Left kidney (tissue), 2 donors: ENCODE results near the gene PRKD1. TPM values are rescaled to one million over a fixed set of nuclear protein-coding genes. Genes with fewer than 3 reads are reported as not detected.

Experiments
- DNase-seq: peaks from one replicate; pipeline ENCODE4 v3.0.0-alpha.2; 2013
- polyA plus RNA-seq: library from polyadenylated mRNA; unstranded; fragments of 120-200 nt; gene quantifications from one replicate; pipeline ENCODE4 v1.2.1, GENCODE V29; 2013; ENCODE audit not compliant: insufficient read length

PRKD1 gene
- polyA plus RNA-seq, 1 donor = 34.7 TPM

DNA sequence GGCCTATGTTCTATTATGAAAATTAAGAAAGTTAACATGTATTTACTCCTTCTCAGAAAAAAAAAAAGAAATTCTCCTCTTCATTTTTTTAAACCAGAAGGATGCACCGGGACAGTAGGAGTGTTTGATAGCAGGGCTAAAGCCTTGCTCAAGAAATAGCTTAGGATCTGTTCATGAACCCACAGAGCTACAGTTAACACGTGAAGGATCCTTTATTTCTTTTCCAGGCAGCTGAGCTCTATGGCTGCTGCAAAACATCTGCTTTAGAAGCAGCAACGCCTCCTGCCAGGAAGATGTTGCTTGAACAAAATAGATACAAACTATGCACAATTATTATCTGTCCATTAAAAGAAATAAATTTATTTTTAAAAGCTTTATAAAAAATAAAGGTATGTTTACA lies 254.8 kb downstream of the PRKD1 start:
- DNase-seq = no peak

DNA sequence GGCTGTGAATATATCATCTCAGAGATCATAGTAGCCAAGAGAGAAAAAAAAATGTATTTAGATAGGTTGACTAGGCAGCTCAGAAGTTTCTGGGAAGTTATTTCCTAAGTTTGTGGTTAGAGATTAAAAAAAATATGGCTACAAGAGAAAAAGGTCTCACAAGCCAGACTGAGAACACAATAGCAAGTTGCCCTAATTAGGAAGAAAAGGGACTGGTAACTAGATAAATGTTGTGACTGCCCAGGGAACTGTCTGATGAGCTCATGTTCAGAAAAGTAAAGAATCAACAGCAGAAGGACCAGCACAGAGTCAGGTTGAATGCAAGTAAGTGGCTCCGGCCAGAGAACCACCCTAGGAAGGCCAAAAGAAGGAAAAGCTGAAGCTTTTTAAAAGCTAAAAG lies 256.6 kb downstream of the PRKD1 start:
- no peak for DNase-seq

DNA sequence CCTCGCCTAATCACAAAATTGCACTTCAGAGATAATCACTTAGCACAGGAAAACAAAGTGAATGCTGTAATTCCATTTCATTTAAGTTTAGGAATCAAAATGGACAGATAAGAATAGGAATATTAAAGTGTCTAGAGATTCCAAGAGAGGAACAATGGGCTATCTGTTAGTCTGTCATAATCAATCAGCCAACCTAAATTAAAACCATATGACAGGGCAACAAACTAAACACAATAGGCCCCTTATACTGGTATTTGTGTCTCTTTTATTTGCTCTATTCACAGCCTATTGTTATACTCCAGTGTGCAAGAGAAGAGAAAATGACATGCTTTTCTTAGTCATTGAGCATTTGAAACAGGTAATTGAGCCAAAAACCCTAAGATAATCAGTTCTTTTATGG lies 259.4 kb downstream of the PRKD1 start:
- DNase-seq = no peak

DNA sequence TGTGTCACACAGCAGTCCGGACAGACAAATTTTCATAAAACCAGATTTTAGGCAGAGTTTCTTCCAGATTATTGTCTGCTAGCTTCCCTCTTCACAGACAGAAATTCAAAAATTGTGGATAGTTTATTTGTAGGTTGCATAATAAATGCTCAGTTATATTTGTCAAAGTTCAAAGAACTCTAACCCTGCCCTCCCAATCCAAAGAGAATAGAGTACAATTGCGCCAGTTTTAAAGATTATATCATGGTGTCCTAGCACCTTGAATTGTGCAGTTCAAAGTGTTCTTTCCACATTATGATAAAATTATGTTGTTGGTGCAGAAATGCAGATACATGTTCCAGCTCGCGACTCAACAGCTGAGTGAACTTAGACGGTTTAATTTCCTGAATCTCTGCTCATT lies 263.1 kb downstream of the PRKD1 start:
- DNase-seq = no peak

DNA sequence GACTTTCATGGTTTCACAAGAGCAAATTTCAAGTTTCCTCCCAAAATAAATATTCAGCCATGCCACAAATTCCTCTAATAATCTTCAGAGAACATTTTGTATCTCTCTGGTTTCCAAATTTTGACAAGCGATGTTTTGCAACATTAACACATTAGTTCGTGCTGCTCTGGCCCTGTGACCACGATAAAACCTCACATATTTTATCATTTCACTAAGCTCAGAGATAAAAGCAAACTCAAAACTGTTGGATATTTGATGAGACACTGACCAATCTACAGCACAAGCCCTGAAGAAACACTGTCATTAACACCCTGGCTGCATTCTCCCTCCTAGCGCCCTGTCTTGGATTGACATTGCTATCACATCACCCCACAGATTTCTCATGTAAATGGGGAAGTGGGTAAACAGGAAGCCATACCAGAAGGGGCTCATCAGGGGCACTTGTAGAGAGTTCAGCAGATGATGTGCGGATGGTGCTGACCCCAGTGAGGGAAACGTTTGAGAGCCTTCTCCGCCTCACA lies 264.3 kb downstream of the PRKD1 start:
- no peak for DNase-seq

DNA sequence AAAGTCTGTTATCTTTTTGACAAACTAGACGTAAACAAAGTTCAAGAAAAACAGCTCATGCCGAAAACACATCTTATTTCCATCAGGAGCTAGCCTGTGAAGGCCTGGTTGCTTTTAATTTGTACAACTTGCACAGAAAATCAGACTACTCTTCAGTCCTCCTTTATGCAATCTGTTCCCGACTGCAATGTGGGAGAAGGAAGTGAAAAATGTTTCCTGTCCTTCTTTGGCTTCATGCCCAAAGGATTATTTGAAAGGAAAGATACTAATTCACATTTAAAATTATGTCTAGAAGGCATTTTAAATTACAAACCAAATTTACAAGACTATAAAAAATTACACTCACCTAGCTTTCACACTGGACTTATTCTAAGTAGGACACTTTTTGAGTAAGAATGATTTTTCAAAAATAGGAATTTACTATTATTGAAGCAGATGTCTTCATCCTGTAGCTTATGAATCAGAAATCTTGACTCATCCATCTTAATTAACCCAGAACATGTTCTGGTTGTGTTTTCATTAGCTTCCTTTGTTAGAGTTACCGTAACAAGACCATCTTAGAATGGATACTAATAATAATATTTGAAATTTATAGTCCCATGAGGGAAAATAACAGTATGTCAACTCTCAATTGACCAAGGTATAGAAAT lies 272.6 kb downstream of the PRKD1 start:
- no peak for DNase-seq

DNA sequence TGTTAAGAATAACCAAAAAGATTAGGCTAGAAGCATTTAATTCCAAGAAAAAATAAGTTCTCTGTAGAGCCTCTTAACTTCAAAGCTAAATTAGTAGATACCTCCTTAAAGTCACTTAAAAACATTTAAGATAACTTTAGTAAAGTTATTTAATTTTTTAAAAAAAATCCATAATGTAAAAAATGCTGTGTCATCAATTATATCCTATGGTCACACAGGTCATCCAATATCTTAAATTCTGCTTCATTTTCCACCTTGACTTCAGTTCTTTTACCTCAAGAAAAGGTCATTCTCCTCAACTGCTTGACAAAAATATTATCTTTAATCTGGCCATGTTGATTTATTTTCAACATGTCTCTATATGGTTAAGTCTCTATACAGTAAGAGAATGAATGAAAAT lies 274.3 kb downstream of the PRKD1 start:
- DNase-seq = no peak

DNA sequence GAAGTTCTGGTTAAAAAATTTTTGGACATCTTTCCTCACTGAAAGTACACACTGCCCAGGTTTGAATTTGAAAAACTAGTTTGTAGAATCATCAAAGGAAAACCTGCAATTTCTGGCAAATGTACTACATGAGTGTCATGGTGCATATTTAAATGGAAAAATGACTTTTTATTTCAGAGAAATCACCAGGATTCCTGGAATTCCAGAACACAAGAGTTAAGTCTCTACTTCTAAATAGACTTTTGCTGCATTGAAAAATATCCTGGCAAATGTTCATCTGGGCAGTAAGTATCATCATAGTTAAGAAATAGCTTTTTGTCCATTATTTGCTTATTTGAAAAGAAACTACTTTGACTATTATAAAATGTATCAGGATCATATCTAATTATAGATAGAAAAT lies 275.1 kb downstream of the PRKD1 start:
- no peak for DNase-seq

DNA sequence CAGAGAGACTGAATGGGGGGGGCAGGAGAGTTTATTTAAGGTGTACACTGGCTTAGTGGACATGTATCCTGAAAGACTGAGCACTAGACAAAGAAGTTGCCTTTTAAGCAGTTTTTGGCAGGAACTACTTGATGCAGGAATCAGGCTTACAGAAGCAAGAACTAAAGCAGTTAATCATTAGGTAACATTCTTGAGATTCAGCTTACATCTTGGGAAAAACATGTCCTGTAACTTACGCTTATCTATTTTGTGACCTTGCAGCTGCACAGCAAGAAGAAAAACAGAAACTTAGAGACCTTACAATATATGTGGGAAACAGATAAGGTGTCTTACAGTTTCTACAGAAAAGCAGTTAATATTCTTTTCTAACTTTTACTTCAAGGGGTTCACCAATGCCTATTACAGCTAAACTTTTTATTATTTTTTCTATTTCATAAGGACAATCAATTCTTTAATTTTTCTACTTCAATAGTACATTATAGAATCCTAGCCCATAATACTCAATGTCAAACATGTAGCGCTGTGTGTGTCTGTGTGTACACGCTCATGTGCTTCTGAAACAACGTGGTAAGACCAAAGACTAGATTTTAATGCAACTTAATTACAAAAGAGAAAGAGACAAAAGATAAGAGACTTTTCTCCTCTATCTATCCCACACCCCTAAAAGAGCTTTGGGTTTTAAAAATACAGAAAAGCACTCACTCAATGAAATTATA lies 276.9 kb downstream of the PRKD1 start:
- no peak for DNase-seq

DNA sequence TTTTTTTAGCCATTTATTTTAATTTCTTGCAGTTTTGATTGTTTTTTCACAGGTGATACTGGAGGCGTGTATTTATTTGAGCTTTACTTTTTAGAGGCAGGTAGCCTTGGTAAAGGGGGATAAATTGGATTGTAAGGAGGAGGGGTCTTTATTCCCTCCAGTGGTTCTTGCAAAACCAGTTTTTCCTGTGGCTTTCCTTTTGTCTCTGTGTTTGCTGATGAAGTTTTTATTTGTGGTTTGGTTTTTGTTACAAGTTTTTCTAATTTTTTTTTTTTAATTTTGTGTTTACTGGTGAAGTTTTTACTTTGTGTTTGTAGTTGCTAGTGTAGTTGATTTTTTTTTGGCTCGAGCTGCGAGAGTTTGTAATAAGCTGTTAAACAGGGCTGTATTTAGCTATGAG lies 278.5 kb downstream of the PRKD1 start:
- no peak for DNase-seq

DNA sequence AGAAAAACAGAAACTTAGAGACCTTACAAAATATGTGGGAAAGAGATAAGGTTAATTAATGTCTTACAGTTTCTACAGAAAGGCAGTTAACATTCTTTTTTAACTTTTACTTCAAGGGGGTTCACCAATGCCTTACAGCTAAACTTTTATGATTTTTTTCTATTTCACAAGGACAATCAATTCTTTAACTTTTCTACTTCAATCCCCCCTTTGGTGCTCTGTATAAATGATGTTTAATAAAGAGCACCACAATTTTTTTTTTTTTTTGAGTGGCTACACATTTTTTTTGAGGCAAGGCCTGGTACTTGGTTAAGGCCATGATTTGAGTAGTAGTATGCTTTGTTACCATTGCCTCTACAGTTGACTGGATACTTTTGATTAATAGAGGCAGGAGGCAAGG lies 279.6 kb downstream of the PRKD1 start:
- DNase-seq = no peak

DNA sequence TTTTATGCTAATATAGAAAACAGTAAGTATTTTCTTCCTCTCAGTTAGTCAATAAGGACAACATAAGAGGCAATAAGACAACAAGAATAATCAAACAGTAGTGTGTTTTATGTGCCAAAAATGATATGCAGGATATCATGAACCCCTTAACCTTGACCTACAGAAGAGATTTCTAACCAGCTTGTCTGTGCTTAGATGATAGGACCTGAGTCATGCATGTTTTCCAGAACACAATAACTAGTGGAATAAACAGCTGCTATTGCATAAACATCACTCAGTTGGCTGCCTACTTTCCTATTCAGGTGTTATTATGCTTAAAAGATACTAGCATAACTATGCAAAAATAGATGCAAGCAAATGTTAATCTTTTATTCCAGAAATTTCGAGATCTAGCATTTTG lies 282.5 kb downstream of the PRKD1 start:
- no peak for DNase-seq

DNA sequence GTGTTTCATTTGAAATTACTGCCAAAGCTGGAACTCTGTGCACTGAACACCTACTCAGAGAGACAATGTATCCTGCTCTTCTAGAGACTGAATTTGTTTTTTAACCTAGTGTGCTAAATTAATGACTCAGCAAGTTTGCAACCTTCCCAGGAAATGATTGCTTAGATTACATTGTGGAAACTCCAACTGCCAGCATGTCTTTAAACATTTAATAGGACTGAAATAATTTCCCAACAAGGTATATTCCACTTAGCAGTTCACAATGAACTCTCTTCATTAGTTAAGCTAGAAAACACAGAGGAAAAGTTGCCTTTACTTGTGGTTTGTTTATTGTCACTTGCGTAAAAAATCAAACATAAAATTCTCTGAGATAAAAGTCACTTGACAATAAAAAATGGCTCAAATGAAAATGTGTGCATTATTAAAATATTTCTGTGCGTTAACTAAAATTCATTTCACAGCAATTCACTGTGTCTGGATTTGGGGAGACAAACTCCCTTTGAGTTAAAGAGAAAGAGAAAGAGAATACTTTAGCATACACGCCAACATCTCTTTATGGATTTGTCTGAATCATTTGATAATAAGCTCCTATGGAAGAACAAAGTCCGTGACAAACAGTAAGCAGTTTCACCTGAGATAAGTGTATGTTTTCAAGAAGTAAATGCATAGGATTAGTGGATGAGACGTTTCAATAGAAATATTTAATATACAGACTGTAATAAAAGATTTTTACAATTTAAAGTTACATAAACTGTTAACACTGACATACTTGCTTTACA lies 284.0 kb downstream of the PRKD1 start:
- DNase-seq = no peak

DNA sequence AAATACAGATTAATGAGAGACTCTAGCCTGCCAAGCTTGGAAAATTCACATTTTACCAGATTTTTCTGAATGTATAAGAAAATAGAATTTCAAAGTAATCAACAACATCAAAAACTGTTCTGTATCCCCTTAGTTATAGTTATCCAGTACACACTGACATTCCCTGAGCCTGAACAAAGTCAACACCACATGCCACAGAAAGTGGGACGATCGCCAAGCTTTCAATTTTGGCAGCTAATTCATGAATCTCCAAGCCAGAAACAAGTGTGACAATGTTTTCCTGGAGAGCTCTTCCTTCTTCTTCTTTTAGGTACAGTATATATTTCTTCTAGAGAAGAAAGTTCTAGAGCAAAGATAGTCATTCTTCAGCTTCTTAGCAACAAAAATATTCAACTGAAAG lies 290.2 kb downstream of the PRKD1 start:
- DNase-seq = no peak

DNA sequence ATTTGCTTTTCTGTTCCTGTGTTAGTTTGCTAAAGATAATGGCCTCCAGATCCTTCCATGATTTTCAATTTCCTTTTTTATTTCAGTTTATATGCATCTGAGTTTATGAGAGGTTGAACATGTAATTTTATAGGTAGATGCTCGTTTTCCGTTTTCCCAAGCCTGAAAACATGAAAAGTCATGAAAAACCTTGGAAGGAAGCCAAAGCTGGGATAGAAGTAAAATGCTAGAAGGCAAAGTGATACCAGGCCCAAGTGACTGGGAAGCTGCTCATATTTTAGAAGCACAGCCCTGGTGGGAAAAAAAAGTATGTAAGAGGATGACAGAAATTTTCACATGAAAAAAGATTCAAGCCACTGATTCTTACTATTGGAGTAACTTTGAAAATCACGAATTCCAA lies 290.8 kb downstream of the PRKD1 start:
- DNase-seq = no peak

DNA sequence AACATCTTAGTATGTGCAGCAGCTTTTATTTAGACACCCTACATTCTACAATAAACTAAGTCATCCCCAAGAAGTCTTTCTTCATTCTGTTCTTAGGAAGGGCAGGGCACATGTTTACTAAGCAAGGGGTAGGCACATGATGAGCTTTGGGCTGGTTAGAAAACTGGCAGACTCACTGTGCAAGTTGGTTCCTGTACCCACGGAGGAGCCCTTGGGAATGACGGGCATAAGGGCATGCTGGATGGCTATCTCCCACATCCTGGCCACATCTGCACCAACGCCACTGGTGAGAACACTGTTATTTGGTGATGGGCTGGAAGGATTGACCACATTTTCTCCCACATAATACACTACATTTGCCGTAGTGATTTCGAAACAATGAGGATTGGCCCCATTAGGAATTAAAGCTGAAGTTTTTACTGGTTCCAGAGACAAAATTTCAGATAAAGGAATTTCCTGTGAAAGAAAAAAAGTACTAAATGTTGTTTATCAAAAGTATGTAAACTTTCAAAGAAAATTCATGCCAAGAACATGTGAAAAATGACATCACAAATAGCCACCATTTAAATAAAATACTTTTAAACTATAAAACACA lies 297.0 kb downstream of the PRKD1 start:
- no peak for DNase-seq

DNA sequence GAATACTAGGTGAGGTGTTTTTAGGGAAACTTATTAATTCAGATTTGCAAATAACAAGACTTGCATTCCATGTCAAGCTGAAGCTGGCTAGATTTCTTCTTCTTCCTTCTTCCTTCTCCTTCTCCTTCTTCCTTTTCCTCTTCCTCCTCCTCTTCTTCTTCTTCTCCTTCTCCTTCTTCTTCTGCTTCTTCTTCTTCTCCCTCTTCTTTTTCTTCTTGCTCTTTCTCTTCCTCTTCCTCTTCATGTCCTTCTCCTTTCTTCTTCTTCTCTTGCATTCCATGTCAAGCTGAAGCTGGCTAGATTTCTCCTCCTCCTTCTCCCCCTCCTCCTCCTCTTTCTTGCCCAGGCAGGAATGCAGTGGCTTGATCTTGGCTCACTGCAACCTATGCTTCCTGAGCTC lies 297.8 kb downstream of the PRKD1 start:
- no peak for DNase-seq

DNA sequence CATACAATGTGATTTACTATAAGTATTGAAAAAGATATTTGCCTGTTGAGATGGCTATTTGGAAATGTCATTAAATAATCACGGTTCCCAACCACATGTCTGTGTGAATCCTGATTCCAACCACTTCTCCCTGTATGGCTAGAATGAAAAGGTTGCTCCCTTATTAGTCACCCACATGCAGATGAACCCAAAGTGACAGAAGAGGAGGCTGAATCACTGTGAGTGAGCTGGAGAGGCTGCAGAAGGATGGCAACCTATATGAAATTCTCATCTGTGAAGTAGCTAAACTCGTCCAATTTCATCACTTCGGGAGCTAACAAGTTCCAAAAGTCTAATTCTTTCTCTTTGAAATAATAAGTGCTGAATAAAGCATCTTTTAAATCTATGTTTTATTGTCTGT lies 300.5 kb downstream of the PRKD1 start:
- DNase-seq = no peak

DNA sequence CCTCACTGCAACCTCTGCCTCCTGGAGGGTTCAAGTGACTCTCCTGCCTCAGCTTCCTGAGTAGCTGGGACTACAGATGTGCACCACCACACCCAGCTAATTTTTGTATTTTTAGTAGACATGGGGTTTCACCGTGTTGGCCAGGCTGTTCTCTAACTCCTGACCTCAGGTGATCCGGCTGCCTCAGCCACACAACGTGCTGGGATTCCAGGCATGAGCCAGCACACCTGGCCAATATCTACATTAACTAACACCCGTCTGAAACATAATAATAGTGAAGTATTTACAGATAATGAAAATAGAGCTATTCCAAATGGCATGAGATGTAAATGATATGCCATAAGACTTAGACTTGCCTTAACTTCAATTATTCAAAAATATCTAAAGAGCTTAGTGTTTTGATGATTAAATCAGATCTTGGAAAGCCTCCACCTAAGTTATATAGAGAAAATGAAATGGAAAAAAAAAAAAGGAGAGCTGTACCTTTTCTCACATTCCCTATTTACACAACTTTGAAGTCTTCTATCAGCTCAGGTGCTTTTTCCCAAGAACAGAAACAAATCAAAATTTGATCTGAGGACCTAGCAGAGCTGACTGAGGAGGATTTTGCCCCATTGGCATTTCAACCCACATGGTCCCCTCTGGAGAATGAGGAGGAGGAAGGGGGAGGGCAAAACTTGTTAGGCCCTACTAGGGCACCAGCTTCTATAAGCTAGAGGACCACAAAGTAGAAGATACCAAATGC lies 309.2 kb downstream of the PRKD1 start:
- no peak for DNase-seq

DNA sequence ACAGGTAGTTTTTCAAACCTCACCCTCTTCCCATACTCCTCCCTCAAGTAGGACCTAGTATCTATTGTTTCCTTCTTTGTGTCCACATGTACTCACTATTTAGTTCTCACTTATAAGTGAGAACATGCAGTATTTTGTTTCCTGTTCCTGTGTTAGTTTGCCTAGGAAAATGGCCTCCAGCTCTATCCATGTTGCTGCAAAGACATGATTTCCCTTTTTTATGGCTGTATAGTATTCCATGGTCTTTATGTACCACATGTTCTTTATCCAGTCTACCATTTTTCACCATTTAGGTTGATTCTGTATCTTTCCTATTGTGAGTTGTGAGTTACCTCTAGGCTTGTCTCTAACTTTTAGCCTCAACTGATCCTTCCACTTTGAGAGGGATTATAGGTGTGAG lies 310.7 kb downstream of the PRKD1 start:
- no peak for DNase-seq

DNA sequence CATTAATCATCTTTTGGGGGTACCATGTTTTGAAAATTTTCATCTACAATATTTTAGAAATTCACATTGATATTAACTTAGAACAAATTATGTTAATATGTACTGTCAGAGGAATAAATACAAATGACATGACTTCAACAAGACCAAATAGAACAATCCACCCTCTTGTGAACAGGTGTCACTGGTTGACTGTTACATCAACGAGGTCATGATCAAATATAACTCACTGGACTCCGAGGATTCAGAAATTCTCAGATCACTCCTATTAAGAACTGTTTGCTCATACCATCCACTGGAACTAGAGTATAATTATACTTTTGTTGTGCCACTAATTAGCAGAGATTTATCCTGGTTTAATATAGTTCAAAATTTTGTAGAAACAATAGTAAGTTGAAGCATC lies 318.8 kb downstream of the PRKD1 start:
- DNase-seq = no peak

DNA sequence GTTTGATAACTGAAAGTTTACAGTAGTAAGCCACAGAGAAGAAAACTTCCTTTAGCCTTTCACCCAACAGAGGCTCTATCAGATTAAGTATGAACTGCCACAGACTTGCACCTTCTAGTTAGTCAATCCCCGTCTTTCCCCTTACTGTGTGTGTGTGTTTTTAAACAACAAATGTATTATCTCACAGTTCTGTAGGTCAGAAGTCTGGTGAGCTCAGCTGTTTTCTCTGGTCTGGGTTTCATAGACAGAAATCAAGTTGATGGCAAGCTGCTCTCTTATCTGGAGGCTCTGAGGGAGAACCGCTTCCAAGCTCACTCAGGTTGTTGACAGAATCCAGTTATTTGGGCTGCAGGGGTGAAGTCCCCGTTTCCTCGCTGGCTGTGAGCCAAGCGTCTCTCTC lies 320.5 kb downstream of the PRKD1 start:
- DNase-seq = no peak
